IMR-90 (cell line): ENCODE measurements around the gene PROX2. TPM values are rescaled to one million over a fixed set of nuclear protein-coding genes. Genes with fewer than 3 reads are reported as not detected.

Experiments
- ATAC-seq: fragments of 200-7000 bp; cut with Tn5 transposase; 2 replicates; pipeline ENCODE4 v1.9.1; 2020; ENCODE audit warnings: low read depth, mild to moderate bottlenecking, moderate library complexity
- BruUV-seq: library from RNA; stranded (reverse); fragments of 400-500 nt; replicated peaks from 2 replicates; lab custom pipeline; 2021; lab: Mats Ljungman, UMichigan
- CTCF ChIA-PET: fragments of 300-600 bp; formaldehyde crosslinking; extraction: SDS; loops from one replicate; lab custom pipeline; 2021; ENCODE audit warnings: antibody characterized with exemption; lab: Yijun Ruan, JAX
- POLR2A ChIA-PET: fragments of 300-600 bp; sonication (Branson Sonifier 250); formaldehyde crosslinking; loops from one replicate; lab custom pipeline; 2022; ENCODE audit warnings: antibody characterized with exemption; ENCODE audit not compliant: unreplicated experiment; lab: Charles Lee
- DNase-seq: peaks from one replicate; pipeline ENCODE4 v3.0.0; 2013
- H2AFZ ChIP-seq: replicated peaks from 2 replicates; pipeline ENCODE3; 2013; ENCODE audit warnings: low read length, mild to moderate bottlenecking; ENCODE audit not compliant: poor library complexity
- H2AK5ac ChIP-seq: 2 replicates; pipeline ENCODE4 v1.6.1; 2013; ENCODE audit warnings: low read depth, low read length, inconsistent platforms
- H2AK9ac ChIP-seq: replicated peaks from 2 replicates; pipeline ENCODE3; 2013; ENCODE audit warnings: mild to moderate bottlenecking, low read depth, low read length, moderate library complexity; ENCODE audit not compliant: poor library complexity
- H2BK120ac ChIP-seq: 2 replicates; pipeline ENCODE4 v1.6.1; 2013; ENCODE audit warnings: low read depth, low read length, inconsistent platforms
- H2BK15ac ChIP-seq: 3 replicates; pipeline ENCODE4 v1.6.1; 2013; ENCODE audit warnings: low read depth, low read length, inconsistent platforms
- H2BK20ac ChIP-seq: 2 replicates; pipeline ENCODE4 v1.6.1; 2013; ENCODE audit warnings: low read depth, mild to moderate bottlenecking, inconsistent platforms, low read length, moderate library complexity
- H2BK5ac ChIP-seq: 2 replicates; pipeline ENCODE4 v1.6.1; 2013; ENCODE audit warnings: mild to moderate bottlenecking, low read depth, low read length, inconsistent platforms; ENCODE audit not compliant: poor library complexity, severe bottlenecking
- H3K14ac ChIP-seq: replicated peaks from 2 replicates; pipeline ENCODE4 v1.6.1; 2013; ENCODE audit warnings: low read depth, low read length, inconsistent platforms
- H3K18ac ChIP-seq: 2 replicates; pipeline ENCODE4 v1.6.1; 2013; ENCODE audit warnings: low read depth, low read length, control low read depth
- H3K23ac ChIP-seq: 2 replicates; pipeline ENCODE4 v1.6.1; 2013; ENCODE audit warnings: low read depth, low read length, inconsistent platforms
- H3K27ac ChIP-seq: 2 replicates; pipeline ENCODE4 v1.5.1; 2013; ENCODE audit warnings: mild to moderate bottlenecking, control low read depth, low read length; ENCODE audit not compliant: insufficient read depth
- H3K27me3 ChIP-seq: 2 replicates; pipeline ENCODE4 v1.6.1; 2013; ENCODE audit warnings: low read length; ENCODE audit not compliant: control insufficient read depth, insufficient read depth
- H3K36me3 ChIP-seq: 2 replicates; pipeline ENCODE4 v1.6.1; 2013; ENCODE audit warnings: low read length, mixed read lengths; ENCODE audit not compliant: control insufficient read depth, insufficient read depth
- H3K4ac ChIP-seq: 2 replicates; pipeline ENCODE4 v1.6.1; 2013; ENCODE audit warnings: low read depth, low read length, inconsistent platforms
- H3K4me1 ChIP-seq: 2 replicates; pipeline ENCODE4 v1.6.1; 2013; ENCODE audit warnings: low read length, mixed read lengths; ENCODE audit not compliant: control insufficient read depth, insufficient read depth
- H3K4me2 ChIP-seq: 2 replicates; pipeline ENCODE4 v1.6.1; 2013; ENCODE audit warnings: low read depth, mild to moderate bottlenecking, control low read depth, low read length, moderate library complexity
- H3K4me3 ChIP-seq: 2 replicates; pipeline ENCODE4 v1.5.1; 2013; ENCODE audit warnings: low read depth, mild to moderate bottlenecking, control low read depth, low read length, moderate library complexity; ENCODE audit not compliant: insufficient read depth
- H3K56ac ChIP-seq: 2 replicates; pipeline ENCODE4 v1.6.1; 2013; ENCODE audit warnings: low read length, inconsistent platforms; ENCODE audit not compliant: insufficient read depth; ENCODE audit errors: extremely low read depth
- H3K79me1 ChIP-seq, 2 experiments: 2 replicates each; pipeline ENCODE4 v1.6.1; 2013; ENCODE audit warnings: low read length in 2 of 2, inconsistent platforms in 1 of 2, low read depth in 1 of 2
- H3K9ac ChIP-seq: 2 replicates; pipeline ENCODE4 v1.6.1; 2013; ENCODE audit warnings: low read depth, low read length, control low read depth
- H3K9me1 ChIP-seq: 2 replicates; pipeline ENCODE4 v1.6.1; 2013; ENCODE audit warnings: low read length, inconsistent platforms; ENCODE audit not compliant: insufficient read depth
- H3K9me3 ChIP-seq: 2 replicates; pipeline ENCODE4 v1.6.1; 2013; ENCODE audit warnings: low read length; ENCODE audit not compliant: control insufficient read depth, insufficient read depth
- H4K20me1 ChIP-seq: 2 replicates; pipeline ENCODE4 v1.6.1; 2013; ENCODE audit warnings: low read length, inconsistent platforms; ENCODE audit not compliant: insufficient read depth
- H4K5ac ChIP-seq: 2 replicates; pipeline ENCODE4 v1.6.1; 2013; ENCODE audit warnings: mild to moderate bottlenecking, low read depth, low read length, control low read depth
- H4K8ac ChIP-seq, 2 experiments: 2 replicates each; pipeline ENCODE4 v1.6.1; 2013; ENCODE audit warnings: low read depth in 2 of 2, low read length in 2 of 2, control low read depth in 1 of 2, inconsistent platforms in 1 of 2
- H4K91ac ChIP-seq: 2 replicates; pipeline ENCODE4 v1.6.1; 2013; ENCODE audit warnings: low read depth, low read length, inconsistent platforms; ENCODE audit not compliant: insufficient read depth
- BHLHE40 ChIP-seq: fragments of 150-350 bp; IDR thresholded peaks from 2 replicates; pipeline ENCODE4 v1.6.1; 2016; ENCODE audit warnings: mild to moderate bottlenecking, low read depth, low read length
- CHD1 ChIP-seq: IDR thresholded peaks from 2 replicates; pipeline ENCODE4 v1.6.1; 2012; ENCODE audit warnings: low read depth, low read length, improper control_type of control experiment
- NFE2L2 ChIP-seq: fragments of 150-350 bp; IDR thresholded peaks from 2 replicates; pipeline ENCODE4 v1.6.1; 2016; ENCODE audit warnings: low read depth, mild to moderate bottlenecking, low read length
- RFX5 ChIP-seq: IDR thresholded peaks from 2 replicates; pipeline ENCODE4 v1.8.0; 2012; ENCODE audit warnings: low read depth, mild to moderate bottlenecking, low read length, moderate library complexity
- WGBS, 2 experiments: methylation state at CpG; one replicate each; pipeline versions ENCODE4 v1.1.5 to v1.1.7; 2013; ENCODE audit warnings: missing lambda C conversion rate in 2 of 2; ENCODE audit not compliant: insufficient read length in 1 of 2; ENCODE audit errors: extremely low coverage in 2 of 2; 5-methylcytosine and 5-hydroxymethylcytosine counted together
- dilution Hi-C: fragments of 300-500 bp; cut with HindIII; formaldehyde crosslinking; loops from one replicate; pipeline ENCODE4 v1.14.3; 2018; ENCODE audit warnings: low sequenced_read_pairs; ENCODE audit not compliant: unreplicated experiment
- in situ Hi-C: fragments of 300-500 bp; cut with MboI; formaldehyde crosslinking; loops from 3 replicates; pipeline ENCODE4 v1.14.3; 2019; ENCODE audit warnings: low sequenced_read_pairs, inconsistent platforms, mixed read lengths
- intact Hi-C: fragments of 100-400 bp; cut with micrococcal nuclease; formaldehyde crosslinking; loops from 2 replicates; pipeline ENCODE4 v1.10.0; 2022
- polyA plus RNA-seq, 3 experiments: library from polyadenylated mRNA; depleted of rRNA; stranded (reverse); fragments of >200 nt; gene quantifications; 2 replicates each; pipeline ENCODE4 v1.2.3, GENCODE V29; 2012; ENCODE audit warnings: low replicate concordance in 1 of 3
- total RNA-seq: library from RNA; depleted of rRNA; stranded (reverse); fragments of >200 nt; gene quantifications from 2 replicates; pipeline ENCODE4 v1.2.3, GENCODE V29; 2012
- TF ChIP-seq, protein P1 (sequence below): fragments of 150-350 bp; IDR thresholded peaks from 2 replicates; pipeline ENCODE4 v1.6.1; 2017; ENCODE audit warnings: mild to moderate bottlenecking, antibody characterized with exemption, low read length, low read depth

PROX2 gene
- total and polyA plus RNA-seq, 2 of the 4 experiments (the other 2 are of a cell fraction): not detected

DNA sequence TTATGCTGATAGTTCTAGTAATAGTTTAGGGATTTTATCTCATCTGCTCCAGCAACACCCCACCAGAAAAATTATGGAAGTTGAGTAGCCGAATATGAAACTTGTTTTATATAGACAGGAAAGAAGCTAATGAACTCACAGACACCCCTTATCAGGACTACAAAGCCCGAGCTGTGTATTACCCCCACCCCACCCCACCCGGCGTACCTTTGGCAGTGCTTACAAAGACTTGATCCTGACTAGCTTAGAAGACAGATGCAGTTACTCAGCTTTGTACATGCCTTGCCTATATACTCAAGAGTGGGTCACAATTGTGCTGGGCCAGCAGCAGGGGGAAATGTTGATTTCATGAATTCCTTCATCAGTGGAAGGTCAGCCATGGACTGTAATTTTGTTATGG, 22.4 kb downstream of the PROX2 start:
- no peaks in the 10 kb centered on the region for H3K27me3 ChIP-seq
- no TSS peak for BruUV-seq
- peaks cover 3% of the 10 kb centered on the region; the same call in 1 of the 2 replicates for H4K20me1 ChIP-seq
- H3K56ac ChIP-seq: no peak overlapping the region
- ChIA-PET POLR2A (no interaction called here), CTCF (no interaction called here)
- peak overlapping the region; percentile 54; the same call in 1 of the 2 replicates for H4K91ac ChIP-seq
- H4K8ac ChIP-seq: peak overlapping the region in 1 of 2 experiments; percentile 11; a peak in 1 of 4 replicates
- H3K4ac ChIP-seq: peak overlapping the region; percentile 81
- DNase-seq (no peak), ATAC-seq (peak; percentile 25)
- H4K5ac ChIP-seq: peak overlapping the region; percentile 56; the same call in 1 of the 2 replicates
- no peak overlapping the region for H3K4me3 ChIP-seq
- H3K36me3 ChIP-seq: no peaks in the 10 kb centered on the region
- H3K23ac ChIP-seq: peak overlapping the region; percentile 48
- H3K79me1 ChIP-seq: peaks cover 0 to 4% of the 10 kb centered on the region in 2 experiments; a peak in 1 of 4 replicates
- H3K9me1 ChIP-seq: peaks cover 15% of the 10 kb centered on the region
- no peak for TF ChIP-seq CHD1
- no peak for TF ChIP-seq NFE2L2
- TF ChIP-seq RFX5: no peak
- TF ChIP-seq BHLHE40: no peak
- TF ChIP-seq, protein P1, sequence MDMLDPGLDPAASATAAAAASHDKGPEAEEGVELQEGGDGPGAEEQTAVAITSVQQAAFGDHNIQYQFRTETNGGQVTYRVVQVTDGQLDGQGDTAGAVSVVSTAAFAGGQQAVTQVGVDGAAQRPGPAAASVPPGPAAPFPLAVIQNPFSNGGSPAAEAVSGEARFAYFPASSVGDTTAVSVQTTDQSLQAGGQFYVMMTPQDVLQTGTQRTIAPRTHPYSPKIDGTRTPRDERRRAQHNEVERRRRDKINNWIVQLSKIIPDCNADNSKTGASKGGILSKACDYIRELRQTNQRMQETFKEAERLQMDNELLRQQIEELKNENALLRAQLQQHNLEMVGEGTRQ: no peak
- H3K4me1 ChIP-seq: peaks cover 22% of the 10 kb centered on the region
- no peaks in the 10 kb centered on the region for H3K9me3 ChIP-seq
- no peak overlapping the region for H2AFZ ChIP-seq
- in situ Hi-C loops: no loop called here
- H2AK5ac ChIP-seq: peak overlapping the region; percentile 60; the same call in 1 of the 2 replicates
- H2BK5ac ChIP-seq: peak overlapping the region; percentile 89
- H2BK15ac ChIP-seq: peak overlapping the region; percentile 24; the same call in 1 of the 3 replicates
- intact Hi-C loops: no loop called here
- peak overlapping the region; percentile 72 for H3K4me2 ChIP-seq
- H2AK9ac ChIP-seq: peak overlapping the region; percentile 3
- dilution Hi-C loops: no loop called here
- peak overlapping the region; percentile 75 for H2BK20ac ChIP-seq
- H3K27ac ChIP-seq: peak overlapping the region; percentile 96; the same call in 1 of the 2 replicates
- H2BK120ac ChIP-seq: peak overlapping the region; percentile 81
- peak overlapping the region; percentile 19; the same call in 1 of the 2 replicates for H3K9ac ChIP-seq
- WGBS, 2 experiments: no CpG with 5 or more reads among the region's 4 CpGs
- peak overlapping the region; percentile 90 for H3K18ac ChIP-seq
- H3K14ac ChIP-seq: peak overlapping the region; percentile 46; the same call in 1 of the 2 replicates
